IPS-18a (cell line): Measurements from ENCODE around the gene NOTCH1.

Experiments used
- H3K27ac ChIP-seq: one replicate; pipeline ENCODE4 v1.5.1; 2013; ENCODE audit warnings: low read length
- H3K27me3 ChIP-seq: one replicate; pipeline ENCODE4 v1.6.1; 2013; ENCODE audit warnings: mild to moderate bottlenecking, low read length; ENCODE audit not compliant: control insufficient read depth, insufficient read depth
- H3K36me3 ChIP-seq: one replicate; pipeline ENCODE4 v1.6.1; 2013; ENCODE audit warnings: low read depth, low read length; ENCODE audit not compliant: control insufficient read depth
- H3K4me1 ChIP-seq: one replicate; pipeline ENCODE4 v1.6.1; 2013; ENCODE audit warnings: low read depth, low read length; ENCODE audit not compliant: control insufficient read depth
- H3K4me3 ChIP-seq: one replicate; pipeline ENCODE4 v1.5.1; 2013; ENCODE audit warnings: low read length
- H3K9ac ChIP-seq: one replicate; pipeline ENCODE4 v1.6.1; 2013; ENCODE audit warnings: mild to moderate bottlenecking, low read length, moderate library complexity
- H3K9me3 ChIP-seq: one replicate; pipeline ENCODE4 v1.6.1; 2013; ENCODE audit warnings: low read depth, low read length; ENCODE audit not compliant: control insufficient read depth

Gene NOTCH1

DNA sequence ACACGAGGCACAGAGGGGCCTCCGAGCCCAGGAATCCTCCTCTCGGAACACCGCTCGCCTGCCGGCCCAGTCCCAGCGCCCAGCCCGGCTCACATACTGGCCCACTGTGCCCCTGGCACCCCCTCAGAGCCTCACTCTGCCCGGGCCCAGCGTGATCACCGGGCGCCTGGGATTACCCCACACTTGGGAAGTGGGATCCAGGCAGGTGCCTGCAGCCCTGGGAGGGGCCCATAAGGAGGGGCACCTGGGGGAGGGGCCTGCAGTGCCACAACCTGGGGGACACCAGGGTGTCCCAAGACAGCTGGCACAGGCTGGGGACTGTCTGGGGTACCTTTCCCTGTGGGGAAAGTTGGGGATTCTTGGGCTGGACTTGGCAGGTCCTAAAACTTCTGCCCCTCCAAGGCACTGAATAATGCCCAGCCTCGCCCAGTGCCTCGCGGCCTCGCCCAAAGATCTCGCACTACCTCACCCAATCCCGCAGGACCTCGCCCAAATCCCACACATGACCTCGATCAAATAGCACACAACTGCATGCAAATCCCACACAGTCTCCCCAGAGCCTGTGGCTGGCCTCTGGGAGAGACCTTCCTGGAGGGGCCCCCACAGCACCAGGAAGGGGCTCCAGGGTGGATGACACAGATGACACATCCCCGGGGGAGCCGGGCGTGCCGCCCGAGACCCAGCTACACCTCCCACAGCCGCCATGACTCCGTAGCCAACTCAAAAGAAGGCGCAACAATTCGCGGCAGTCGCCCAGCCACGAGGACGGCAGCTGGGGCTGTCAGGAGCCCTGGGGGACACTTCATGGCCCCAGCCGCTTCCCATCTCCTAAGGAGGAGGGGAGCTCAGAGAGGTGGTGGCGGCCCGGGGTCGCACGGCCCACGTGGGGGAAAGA, 13.7 kb downstream of the NOTCH1 start:
- Histone ChIP-seq H3K4me1 (peaks cover 6% of the 10 kb centered on the region), H3K4me3 (no peak overlapping the region), H3K27me3 (no peaks in the 10 kb centered on the region), H3K9me3 (no peaks in the 10 kb centered on the region), H3K9ac (no peak overlapping the region), H3K27ac (no peak overlapping the region), H3K36me3 (peaks cover 9% of the 10 kb centered on the region)

GRCh38 chr9:136531186-136531903, 14.5 kb downstream of the NOTCH1 start:
- Histone ChIP-seq H3K9ac (no peak overlapping the region), H3K4me1 (peaks cover 6% of the 10 kb centered on the region)

GRCh38 chr9:136530461-136531089, 15.3 kb downstream of the NOTCH1 start:
- H3K27ac ChIP-seq, result no peak overlapping the region
- H3K4me1 ChIP-seq, result peaks cover 6% of the 10 kb centered on the region
- H3K9ac ChIP-seq, result no peak overlapping the region
- H3K4me3 ChIP-seq, result no peak overlapping the region
- H3K27me3 ChIP-seq, result no peaks in the 10 kb centered on the region
- peaks cover 9% of the 10 kb centered on the region for H3K36me3 ChIP-seq
- H3K9me3 ChIP-seq, result no peaks in the 10 kb centered on the region

More at GRCh38 chr9:136531186-136531903, 14.5 kb downstream of the NOTCH1 start:
- no peak overlapping the region for H3K27ac ChIP-seq
- H3K9me3 ChIP-seq, result no peaks in the 10 kb centered on the region
- no peaks in the 10 kb centered on the region for H3K27me3 ChIP-seq
- no peak overlapping the region for H3K4me3 ChIP-seq
- peaks cover 9% of the 10 kb centered on the region for H3K36me3 ChIP-seq

DNA sequence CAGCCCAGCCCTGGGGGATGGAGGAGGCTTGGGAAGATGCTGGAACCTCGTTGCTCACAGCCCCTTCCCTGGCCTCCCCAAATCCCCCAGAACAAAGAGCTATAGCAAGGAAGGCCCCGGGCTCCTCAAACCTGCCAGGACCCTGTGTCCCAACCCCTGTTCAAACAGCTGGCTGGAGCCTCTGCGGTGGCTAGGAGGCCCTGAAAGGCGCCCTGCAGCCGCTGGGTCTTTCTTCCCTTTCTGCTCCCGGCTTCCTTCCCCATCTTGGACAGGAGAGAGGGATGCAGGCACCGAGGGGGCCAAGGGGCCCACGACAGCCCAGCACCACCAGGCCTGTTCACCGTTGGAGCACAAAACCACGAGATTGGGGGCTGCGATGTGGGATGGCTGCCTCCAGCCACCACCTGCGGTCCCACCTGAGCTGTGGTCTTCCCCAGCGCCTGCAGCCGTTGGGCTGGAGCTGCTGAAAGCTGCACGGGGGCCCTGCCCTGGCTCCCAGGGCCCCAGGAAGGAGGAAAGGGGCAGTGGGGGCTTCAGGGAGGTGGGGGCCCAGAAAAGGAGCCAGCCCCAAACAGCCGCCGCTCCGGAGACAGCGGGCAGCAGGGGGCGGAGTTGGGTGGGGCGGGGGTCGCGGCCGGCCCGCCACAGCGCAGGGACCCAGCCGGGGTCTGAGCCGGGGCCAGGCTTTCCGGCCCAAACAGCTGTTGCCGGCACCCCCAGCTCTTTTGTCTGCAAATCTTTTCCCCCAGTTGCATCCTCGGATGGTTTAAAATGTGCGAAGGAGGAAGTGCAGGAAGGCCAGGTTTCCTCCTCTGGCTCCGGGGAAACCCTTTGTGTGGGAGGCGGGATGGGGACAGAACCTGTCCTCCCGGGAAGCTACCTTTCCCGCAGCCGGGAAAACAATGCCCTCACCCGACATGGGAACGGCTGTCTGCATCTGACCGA, 16.1 kb downstream of the NOTCH1 start:
- H3K36me3 ChIP-seq, result peaks cover 9% of the 10 kb centered on the region
- no peak overlapping the region for H3K4me3 ChIP-seq
- no peak overlapping the region for H3K9ac ChIP-seq
- H3K9me3 ChIP-seq, result no peaks in the 10 kb centered on the region
- H3K27ac ChIP-seq, result no peak overlapping the region
- no peaks in the 10 kb centered on the region for H3K27me3 ChIP-seq
- peaks cover 6% of the 10 kb centered on the region for H3K4me1 ChIP-seq

DNA sequence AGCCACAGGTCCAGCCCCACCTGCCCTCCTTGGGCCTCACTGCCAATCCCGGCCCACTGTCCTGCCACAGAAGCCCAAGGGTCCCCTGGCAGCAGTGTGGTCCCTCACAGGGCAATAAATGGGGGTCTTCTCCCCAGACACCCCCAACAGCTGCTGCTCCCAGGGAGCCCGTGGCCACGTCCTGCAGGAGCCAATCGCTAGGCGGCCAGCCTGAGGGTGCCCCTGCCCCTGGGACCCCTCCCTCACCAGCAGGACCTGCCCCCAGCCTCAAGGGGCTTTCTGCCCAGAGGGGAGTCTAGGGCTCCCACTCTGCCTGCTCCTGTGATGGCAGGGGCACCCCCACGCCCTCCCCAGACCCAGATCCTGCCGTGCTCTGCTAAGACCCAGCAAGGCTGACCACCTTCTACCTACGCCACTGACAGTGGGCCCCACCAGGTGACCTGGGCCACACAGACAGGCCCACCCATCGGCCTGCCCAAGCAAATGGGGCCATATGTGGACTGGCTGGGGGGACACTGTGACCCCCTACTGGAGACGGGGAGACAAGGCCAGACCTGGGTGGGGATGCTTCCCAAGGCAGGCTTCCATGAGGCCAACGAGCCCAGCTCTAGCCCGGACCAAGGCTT, 17.0 kb downstream of the NOTCH1 start:
- peaks cover 4% of the 10 kb centered on the region for H3K36me3 ChIP-seq
- H3K4me1 ChIP-seq, result peaks cover 6% of the 10 kb centered on the region

DNA sequence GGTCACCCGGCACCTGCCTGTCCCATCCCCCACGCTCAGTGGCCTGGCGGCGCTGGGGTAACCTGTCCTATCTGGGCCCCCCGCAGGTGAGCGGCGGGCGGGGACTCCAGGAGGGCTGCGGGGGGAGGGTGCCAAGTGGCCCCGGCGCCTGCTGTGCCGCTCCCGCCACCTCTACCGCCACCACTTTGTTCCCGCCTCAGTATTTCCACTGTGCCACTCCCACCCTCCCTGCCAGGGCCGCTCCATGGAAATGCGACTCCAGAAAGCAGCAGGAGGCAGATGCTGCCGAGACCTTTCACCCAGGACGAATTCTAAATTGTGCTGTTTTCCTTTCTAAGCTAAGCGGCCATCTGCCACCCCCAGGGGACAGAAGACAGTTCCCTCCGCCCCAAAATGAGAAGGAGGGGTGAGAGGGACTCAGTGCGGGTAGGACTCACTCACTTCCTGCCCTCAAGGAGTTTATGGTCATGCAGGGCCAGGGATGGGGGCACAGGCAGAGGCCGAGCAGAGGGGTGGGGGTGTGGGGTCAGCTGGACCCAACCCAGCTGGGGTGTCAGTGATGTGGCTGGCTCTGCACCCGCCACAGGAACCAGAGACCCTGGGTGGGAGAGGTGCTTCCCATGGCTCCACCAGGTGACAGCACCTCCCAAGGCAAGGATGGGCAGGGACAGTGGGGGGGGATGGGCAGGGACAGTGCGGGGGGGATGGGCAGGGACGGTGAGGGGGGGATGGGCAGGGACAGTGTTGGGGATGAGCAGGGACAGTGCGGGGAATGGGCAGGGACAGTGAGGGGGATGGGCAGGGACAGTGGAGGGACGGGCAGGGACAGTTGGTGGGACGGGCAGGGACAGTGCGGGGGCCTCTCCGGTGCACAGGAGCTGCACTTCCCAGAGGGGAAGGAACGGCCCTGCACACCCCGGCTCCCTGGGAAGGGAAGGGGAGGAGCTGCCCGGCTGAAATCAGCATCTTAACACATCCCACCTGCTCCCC, 17.8 kb downstream of the NOTCH1 start:
- no peak overlapping the region for H3K27ac ChIP-seq
- H3K9me3 ChIP-seq, result no peaks in the 10 kb centered on the region
- H3K36me3 ChIP-seq, result peaks cover 3% of the 10 kb centered on the region
- H3K9ac ChIP-seq, result no peak overlapping the region
- H3K4me1 ChIP-seq, result peaks cover 6% of the 10 kb centered on the region
- no peaks in the 10 kb centered on the region for H3K27me3 ChIP-seq
- no peak overlapping the region for H3K4me3 ChIP-seq

More for the DNA sequence above, 17.0 kb downstream of the NOTCH1 start:
- H3K9me3 ChIP-seq, result no peaks in the 10 kb centered on the region
- no peak overlapping the region for H3K27ac ChIP-seq
- H3K4me3 ChIP-seq, result no peak overlapping the region
- H3K27me3 ChIP-seq, result no peaks in the 10 kb centered on the region
- no peak overlapping the region for H3K9ac ChIP-seq

DNA sequence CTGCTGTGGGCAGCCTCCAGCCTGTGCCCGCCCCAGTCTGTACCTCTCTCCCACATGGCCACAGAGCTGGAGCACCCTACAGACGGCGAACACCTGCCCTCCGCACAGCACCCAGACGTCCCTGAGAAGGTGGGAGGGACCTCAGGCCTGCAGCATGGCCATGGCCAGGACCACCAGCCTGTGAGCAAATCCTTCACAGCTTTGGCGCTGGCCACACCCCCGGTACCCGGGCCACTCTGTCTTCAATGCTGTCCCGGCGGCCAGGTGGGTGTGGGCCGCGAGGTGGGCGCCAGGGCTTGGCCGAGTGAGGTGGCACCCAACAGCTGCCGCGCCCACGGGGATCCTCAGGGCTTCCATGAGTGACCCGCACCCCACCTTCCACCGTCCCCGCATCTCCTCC, 18.7 kb downstream of the NOTCH1 start:
- Histone ChIP-seq H3K27me3 (no peaks in the 10 kb centered on the region), H3K4me1 (peaks cover 6% of the 10 kb centered on the region), H3K4me3 (no peak overlapping the region), H3K9ac (no peak overlapping the region), H3K36me3 (peaks cover 3% of the 10 kb centered on the region), H3K27ac (no peak overlapping the region), H3K9me3 (no peaks in the 10 kb centered on the region)

DNA sequence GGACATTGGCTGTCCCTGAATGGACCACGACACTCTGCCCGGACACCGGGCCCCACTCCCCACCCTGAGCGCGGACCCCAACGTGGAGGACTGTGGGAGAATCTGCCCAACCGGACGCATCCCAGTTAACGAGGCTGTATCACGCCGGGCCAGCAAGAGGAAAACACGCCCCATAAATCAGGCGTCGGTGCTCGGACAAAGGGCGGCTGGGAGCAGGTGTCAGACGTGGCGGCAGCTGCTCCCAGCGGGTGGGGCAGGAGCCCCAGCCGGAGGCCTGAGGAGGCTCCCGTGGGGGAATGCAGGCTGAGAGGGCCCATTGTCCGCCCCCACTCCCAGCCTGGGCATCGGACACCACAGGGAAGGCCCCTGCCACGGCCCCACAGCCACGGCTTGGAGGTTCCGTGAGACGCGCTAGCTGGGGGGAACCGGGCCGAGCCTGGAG, 19.2 kb downstream of the NOTCH1 start:
- Histone ChIP-seq H3K36me3 (peaks cover 3% of the 10 kb centered on the region), H3K27ac (no peak overlapping the region)

DNA sequence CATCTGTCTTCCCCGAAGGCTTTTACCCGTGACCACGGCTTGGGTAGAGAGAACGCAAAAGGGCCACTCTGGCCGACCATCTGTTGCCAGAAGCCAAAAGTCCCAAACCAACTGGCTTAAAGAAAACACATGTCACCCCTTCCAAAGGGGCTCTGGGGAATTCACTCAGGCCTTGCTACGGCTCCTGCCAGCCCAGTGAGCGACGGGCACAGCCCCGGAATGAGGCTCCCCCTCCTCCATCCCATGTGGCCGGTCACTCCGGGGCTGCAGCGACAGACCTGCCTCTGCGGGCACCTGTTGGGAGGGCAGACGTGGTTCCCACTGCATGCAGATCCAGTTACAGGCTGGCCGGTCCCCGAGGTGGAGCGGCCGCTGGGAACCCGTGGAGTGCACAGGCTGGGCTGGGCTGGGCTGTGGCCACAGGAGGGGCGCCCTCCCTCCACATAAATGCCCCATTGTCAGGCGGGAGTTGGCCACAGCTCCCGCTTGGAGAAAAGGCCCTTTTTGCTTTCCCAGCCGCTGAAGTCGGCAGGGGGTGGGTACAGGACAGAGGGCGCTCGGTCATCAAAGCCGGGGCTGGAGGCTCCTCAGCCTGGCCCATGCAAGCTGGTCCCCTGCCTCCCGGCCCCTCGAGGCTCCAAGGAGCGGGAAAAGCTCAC, 19.9 kb downstream of the NOTCH1 start:
- H3K9me3 ChIP-seq, result no peaks in the 10 kb centered on the region
- no peaks in the 10 kb centered on the region for H3K27me3 ChIP-seq
- no peak overlapping the region for H3K9ac ChIP-seq
- H3K36me3 ChIP-seq, result peaks cover 3% of the 10 kb centered on the region
- peaks cover 6% of the 10 kb centered on the region for H3K4me1 ChIP-seq
- no peak overlapping the region for H3K27ac ChIP-seq
- H3K4me3 ChIP-seq, result no peak overlapping the region

More for the DNA sequence above, 19.2 kb downstream of the NOTCH1 start:
- Histone ChIP-seq H3K27me3 (no peaks in the 10 kb centered on the region), H3K4me3 (no peak overlapping the region), H3K9me3 (no peaks in the 10 kb centered on the region), H3K9ac (no peak overlapping the region), H3K4me1 (peaks cover 6% of the 10 kb centered on the region)
